NCI-H526 treated with DMSO at 0.1 percent for 48 hours (cell line): Measurements from ENCODE around the gene PRELID2.

Source experiments
- DNase-seq: peaks from one replicate; lab custom pipeline; 2025; lab: John Stamatoyannopoulos, UW

PRELID2 gene

DNA sequence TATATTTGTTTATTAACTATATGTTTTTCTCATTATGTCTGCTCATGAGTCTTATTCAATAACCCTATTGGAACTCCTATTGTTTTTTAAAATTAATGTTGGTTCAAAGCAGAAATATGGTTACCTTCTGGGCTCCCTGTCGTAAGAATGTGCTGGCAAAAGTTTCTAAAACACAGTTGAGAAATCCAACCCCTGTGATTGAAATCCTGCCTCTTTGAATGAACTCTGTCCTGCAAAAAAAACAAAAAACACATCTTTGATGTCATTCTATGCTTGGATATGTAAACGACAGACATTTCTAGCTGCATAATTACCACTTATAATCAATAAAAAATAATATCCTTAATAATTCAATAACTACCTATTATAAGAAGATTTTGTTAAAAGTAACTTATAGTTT is 38.8 kb downstream of the PRELID2 start:
- no peak for DNase-seq

DNA sequence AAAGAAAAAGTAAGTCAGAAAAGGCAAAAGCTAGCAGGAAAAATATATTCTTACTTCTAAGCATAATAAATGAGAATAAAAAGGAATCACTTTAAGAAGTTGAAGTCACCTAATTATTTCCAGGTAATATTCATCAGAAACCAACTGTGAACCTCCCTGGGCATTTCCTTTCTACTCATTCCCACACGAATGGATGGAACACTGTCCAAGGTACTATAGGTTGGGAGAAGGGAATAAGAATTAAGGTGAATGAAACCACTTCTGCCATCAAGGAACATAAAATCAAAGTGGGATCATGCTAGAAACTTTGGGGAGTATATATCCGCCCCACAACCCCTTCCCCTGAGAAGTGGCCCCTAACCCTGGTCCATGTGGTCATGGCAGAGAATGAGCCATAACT is 41.6 kb downstream of the PRELID2 start:
- no peak for DNase-seq

DNA sequence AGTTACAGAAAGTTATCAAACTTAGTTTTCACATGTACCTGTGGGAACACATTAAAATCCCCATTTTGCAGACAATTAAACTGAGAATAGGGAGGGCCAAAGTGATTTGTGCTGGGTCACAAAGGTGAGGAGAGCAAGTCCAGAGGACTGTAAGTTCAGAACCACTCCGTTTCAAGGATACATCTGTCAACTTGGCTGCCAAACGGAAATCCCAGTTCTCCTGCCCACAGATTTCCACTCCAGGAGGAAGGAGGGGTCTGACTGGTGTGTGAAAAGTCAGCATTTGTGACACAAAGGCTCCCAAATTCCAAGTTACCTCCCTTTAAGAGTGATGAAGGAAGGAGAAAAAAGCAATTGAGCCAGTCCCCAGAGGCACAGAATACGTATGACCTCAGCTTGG is 42.3 kb downstream of the PRELID2 start:
- no peak for DNase-seq

DNA sequence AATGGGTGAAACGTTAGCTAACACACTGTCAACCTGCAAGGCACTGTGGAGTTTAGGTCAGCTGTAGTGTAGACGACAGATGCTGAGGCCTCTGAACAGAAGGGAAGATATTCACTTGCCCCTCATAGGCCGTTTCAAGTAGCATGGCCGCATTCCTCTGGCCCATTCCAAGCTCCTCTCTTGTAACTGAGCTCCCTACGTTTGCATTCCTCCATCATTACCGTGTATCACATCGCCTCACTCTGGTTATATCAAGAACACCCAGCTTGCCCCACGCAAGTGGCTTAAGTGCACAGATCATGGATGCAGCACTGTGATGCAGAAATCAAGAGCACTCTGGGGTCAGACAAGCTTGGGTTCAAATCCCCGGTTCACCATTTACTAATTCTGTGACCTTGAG is 43.3 kb downstream of the PRELID2 start:
- DNase-seq: no peak

DNA sequence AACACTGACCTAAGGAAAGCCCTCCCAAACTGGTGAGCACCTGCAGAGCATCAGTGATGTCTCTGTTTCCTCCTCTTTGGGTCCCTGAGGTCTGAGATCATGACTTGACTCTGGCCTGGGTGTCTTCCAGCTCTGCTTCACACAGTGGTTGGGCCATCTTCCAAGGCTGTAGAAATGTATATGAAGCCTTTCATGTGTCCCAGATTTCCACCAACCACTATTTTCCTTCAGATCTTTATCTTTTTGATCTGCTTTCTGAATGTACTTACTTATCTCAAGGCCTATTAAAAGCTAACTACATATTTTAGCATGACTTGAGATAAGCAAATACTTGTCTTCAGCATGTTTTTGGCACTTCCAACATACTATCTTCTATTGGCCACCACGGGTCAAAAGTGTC is 47.1 kb downstream of the PRELID2 start:
- DNase-seq: no peak

- no peak for DNase-seq
Measured at GRCh38 chr5:145787507-145787906, 47.6 kb downstream of the PRELID2 start.

- DNase-seq: no peak
Measured at GRCh38 chr5:145787001-145787400, 48.1 kb downstream of the PRELID2 start.

GRCh38 chr5:145780982-145781381 is 54.2 kb downstream of the PRELID2 start:
- DNase-seq: no peak

GRCh38 chr5:145778144-145778900 is 56.8 kb downstream of the PRELID2 start:
- no peak for DNase-seq

- no peak for DNase-seq
Measured at GRCh38 chr5:145777445-145778063, 57.6 kb downstream of the PRELID2 start.

DNA sequence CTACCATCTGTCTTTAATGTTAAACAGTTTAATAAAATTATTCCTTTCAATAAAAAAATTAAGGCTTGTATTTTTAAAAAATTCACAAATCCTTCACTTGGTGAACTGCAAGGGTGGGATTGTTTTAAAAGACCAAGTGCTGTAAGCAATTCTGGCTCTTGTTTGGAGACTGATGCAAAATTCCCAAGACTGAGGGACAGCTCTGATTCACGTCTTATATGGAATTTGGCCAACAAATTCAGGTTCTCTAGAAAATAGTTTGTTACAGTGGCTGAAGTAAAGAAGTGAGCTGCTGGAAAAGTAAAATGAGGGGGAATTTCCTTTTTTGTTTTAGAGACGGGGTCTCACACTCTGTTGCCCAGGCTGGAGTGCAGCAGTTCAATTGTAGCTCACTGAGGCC is 58.3 kb downstream of the PRELID2 start:
- no peak for DNase-seq

DNA sequence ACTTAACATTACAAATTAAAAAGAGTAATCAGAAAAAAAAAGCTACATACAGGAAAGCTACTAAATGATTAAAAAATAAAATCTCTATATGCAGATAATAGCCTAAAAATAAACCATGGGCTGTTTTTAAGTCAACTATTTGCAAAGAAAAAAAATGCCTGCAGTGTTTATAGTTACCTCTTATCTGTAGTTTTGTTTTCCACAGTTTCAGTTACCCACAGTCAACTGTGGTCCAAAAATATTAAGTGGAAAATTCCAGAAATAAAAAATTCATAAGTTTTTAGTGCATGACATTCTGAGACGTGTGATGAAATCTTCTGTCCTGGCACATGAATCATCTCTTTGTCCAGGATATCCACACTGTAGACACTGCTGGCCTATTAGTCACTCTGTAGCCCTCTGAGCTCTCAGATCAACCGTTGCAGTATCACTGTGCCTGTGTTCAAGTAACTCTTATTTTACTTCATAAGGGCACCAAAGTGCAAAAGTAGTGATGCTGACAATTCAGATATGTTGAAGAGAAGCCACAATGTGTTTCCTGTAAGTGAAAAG is 59.2 kb downstream of the PRELID2 start:
- DNase-seq: no peak

- no peak for DNase-seq
Measured at GRCh38 chr5:145775411-145775810, 59.7 kb downstream of the PRELID2 start.

DNA sequence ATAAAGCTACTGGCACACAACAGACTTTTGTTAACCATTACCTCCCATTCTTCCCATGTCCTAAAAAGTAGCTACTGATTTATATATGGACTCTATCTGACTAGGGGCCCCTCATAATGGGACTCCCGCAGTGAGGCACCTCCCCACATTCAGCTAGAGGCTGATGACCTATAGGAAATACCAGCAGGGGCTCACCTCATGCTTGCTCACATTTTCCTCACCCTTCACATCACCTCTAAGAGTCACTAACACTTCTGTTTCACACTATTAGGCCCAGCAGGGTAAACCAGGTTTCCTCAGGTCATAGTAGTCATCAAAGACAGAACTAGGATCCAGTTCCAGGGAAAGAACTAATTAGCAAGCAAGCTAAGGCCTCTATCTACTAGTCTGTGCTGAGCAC is 60.7 kb downstream of the PRELID2 start:
- DNase-seq: no peak

DNA sequence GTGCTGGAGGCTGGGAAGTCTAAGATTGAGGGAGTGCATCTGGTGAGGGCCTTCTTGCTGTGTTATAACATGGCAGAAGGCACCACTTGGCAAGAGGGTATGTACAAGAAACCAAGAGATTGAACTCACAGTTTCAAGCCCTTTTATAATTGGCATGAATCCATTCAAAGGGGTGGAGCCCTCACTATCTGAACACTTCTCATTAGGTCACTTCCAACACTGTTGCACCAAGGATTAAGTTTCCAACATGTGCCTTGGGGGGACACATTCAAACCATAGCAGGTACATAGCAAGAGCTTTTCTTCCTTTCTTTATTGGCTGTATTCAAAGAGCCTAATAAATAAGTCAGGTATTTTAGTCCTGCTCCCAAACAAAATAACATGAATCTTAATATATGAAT is 62.7 kb downstream of the PRELID2 start:
- no peak for DNase-seq

GRCh38 chr5:145768863-145769262 is 66.3 kb downstream of the PRELID2 start:
- no peak for DNase-seq

DNA sequence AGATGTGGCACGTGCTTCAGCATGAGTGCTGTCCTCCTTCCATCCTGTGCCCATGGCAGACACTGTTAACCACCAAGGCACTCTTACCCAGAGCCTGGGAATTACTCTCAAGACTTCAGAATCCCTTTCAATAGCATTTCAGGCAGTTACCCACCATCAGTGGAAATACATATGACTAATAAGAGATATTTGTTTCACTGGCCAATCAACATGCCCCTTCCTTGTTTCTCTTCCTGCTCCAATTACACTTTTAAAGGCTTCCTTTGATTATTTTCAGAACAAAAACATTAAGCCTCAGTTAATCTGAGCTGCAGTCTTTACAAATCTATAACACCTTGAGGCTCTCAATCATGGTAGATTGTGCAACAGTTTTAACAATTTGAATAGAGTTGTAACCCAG is 70.8 kb downstream of the PRELID2 start:
- DNase-seq: no peak

DNA sequence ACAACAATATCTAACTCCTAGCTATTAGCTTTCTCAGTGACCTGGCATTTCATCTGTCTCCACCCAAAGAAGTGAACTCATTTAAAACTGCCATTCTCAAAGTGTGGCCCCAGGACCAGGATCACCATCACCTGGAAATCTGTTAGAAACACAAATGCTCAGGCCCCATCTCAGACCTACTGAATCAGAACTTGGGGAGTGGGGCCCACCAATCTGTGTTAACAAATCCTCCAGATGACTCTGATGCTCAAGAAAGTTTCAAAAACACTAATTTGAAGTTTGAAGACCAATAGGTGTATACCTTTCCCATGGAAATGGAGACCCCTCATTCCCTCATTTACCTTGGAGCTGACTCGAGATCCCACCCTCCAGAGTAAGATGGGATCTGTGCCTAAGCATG is 72.3 kb downstream of the PRELID2 start:
- no peak for DNase-seq

DNA sequence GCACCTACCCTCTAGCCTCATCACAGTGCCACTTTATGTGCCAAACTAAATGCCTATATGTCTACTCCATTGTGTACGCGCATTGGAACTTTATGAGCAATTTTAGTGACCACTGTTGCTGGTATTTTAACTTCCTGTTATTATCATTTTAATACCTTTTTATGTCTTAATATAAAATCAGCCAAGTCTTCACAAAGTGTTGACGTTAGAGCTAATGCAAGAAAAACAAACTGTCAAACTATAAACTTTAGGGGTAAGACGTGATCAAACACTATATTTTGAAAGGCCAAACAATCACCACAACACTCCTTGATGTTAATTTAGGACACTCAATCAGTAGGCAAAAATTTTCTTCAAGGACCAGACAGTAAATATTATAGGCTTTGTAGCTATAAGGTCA is 73.9 kb downstream of the PRELID2 start:
- DNase-seq: no peak

- DNase-seq: no peak
Measured at GRCh38 chr5:145760660-145761059, 74.5 kb downstream of the PRELID2 start.

DNA sequence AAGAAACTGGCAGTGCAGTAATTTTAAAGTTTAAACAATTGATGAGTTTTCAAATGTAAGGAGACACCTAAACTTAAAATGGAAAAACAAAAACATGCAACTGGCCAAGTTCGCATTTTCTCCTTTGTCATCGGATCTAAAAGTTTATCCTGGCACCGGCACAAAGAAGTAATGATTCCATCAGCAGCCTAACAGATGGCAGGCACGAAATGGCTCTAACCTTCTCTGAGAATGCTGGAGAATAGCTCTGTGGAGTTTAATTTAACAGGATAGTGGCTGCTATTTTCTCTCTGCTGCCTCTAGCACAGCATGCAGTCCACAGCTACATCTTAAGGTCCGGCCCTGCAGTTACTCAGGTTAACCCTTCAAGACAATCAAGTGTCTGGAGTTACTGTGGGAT is 82.2 kb downstream of the PRELID2 start:
- no peak for DNase-seq

- no peak for DNase-seq
Measured at GRCh38 chr5:145752534-145752933, 82.6 kb downstream of the PRELID2 start.

GRCh38 chr5:145750199-145750598 is 84.9 kb downstream of the PRELID2 start:
- DNase-seq: no peak
